Frontal cortex (tissue), 4 donors: ENCODE results near the gene CR1. TPM values are rescaled to one million over a fixed set of nuclear protein-coding genes. Genes with fewer than 3 reads are reported as not detected.
"Not testable (repeated sequence)": the region's sequence is repeated elsewhere in the genome, so short reads cannot be mapped to it uniquely, and the experiment has no call there.

Source experiments
- DNase-seq, 2 donors: peaks; one replicate each; pipeline ENCODE4 v3.0.0; 2012; ENCODE audit warnings: low spot score in 2 of 2
- FAIRE-seq: peaks from 2 replicates; lab custom pipeline; 2012; peaks lifted over from hg19 to GRCh38; lab: Jason Lieb, UNC
- total RNA-seq: library from RNA; depleted of rRNA; stranded (reverse); fragments of >200 nt; gene quantifications from one replicate; pipeline ENCODE4 v1.2.3, GENCODE V29; 2014
- donor health status: control.
- donor health status: control.
- donor health status: control.

CR1 gene
- total RNA-seq, 1 donor from 2014 or later, result 0.41 TPM

DNA sequence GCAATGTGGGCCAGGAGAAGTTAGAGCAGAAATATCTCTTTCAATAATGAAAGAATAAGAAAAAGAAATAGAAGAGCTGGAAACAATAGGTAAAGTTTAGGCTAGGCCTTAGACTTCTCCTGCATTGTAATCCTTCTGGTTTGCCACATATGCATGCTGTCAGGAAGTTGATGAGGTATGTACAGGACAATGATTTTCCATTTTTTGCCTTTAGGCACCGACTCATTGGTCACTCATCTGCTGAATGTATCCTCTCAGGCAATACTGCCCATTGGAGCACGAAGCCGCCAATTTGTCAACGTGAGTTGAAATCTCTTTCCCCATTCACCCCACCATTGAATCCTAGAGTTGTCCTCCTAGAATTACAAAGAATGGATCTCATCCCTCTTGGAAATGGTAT lies 79.4 kb downstream of the CR1 start:
- not testable (repeated sequence) for DNase-seq, FAIRE-seq

DNA sequence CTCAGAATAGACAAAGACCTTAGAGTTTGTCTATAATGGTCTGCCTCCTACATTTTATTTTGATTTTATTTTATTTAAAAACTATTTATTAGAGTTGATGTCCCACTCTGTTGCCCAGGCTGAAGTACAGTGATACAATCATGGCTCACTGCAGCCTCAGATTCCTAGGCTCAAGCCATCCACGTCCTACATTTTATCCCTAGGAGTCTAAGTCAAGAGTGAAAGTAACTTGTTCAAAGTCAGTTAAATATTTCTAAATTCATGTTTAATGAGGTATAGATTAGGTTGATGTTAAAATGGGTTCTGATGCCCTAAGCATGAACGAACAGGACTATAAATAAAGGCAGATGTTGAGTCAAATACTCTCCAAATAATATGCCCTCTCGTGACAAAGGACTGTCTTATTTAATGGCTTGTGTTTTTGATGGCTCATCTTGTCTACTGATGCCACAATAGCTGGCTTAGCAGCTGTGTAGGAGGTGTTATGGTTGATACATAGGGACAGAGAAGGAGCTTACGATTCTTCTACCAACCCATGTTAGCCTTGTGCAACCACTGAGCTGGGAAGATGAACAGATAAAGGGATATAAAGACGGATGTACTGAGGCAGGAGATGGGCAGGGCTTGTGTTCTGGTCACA lies 83.0 kb downstream of the CR1 start:
- no peak for DNase-seq
- no peak for FAIRE-seq

DNA sequence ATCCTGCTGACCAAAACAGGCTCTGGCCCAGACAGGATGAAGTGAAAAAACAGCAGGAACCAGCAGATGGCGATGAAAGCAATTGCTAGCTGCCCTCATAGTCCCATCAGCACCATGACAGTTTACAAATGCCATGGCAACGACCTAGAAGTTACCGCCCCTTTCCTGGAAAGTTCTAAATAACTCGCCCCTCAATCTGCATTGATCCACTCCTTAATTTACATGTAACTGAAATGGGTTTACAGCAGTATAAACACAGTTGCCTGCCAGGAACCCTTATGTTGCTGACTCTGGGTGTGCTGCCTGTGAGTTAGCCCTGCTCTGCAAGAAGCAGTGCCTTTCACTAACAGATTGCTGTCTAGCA lies 83.5 kb downstream of the CR1 start:
- no peak for DNase-seq
- FAIRE-seq, result no peak

DNA sequence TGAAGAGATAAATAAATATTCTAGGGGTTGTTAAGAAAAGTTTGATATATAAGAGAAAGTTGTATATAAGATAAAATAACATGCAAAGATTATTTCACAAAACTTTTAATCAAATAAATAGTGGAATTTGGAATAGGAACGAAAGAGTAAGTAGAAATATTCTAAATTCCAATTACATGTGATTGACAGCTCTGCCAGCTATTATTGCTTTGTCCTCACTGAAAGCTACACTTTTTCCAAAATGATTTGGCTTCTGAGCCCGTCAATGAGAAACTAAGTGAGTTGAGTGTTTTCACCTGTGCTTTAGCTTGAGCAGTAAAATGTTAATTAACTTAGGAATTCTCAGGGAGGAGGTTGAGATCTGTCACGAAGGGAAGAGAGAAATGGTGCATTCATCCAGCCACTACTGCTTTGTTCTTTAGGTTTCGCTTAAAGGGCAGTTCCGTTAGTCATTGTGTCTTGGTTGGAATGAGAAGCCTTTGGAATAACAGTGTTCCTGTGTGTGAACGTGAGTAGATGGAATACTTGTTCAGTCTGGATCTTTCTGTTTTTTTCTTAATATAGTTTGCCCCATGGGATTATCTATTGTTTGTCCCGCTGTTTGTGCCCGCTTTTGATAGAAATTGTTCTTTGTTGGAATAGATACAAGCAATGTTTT lies 85.7 kb downstream of the CR1 start:
- DNase-seq, result no peak
- FAIRE-seq, result no peak

DNA sequence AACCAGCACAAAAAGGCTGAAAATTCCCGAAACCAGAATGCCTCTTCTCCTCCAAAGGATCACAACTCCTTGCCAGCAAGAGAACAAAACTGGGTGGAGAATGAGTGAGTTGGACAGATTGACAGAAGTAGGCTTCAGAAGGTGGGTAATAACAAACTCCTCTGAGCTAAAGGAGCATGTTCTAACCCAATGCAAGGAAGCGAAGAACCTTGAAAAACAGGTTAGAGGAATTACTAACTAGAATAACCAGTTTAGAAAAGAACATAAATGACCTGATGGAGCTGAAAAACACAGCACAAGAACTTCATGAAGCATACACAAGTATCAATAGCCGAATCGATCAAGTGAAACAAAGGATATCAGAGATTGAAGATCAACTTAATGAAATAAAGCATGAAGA lies 93.5 kb downstream of the CR1 start:
- not testable (repeated sequence) for FAIRE-seq, DNase-seq

DNA sequence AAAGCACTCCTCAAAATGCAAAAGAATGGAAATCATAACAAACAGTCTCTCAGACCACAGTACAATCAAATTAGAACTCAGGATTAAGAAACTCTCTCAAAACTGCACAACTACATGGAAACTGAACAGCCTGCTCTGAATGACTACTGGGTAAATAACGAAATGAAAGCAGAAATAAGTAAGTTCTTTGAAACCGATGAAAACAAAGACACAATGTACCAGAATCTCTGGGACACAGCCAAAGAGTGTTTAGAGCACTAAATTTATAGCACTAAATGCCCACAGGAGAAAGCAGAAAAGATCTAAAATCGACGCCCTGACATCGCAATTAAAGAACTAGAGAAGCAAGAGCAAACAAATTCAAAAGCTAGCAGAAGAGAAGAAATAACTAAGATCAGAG lies 95.2 kb downstream of the CR1 start:
- FAIRE-seq, result not testable (repeated sequence)

DNA sequence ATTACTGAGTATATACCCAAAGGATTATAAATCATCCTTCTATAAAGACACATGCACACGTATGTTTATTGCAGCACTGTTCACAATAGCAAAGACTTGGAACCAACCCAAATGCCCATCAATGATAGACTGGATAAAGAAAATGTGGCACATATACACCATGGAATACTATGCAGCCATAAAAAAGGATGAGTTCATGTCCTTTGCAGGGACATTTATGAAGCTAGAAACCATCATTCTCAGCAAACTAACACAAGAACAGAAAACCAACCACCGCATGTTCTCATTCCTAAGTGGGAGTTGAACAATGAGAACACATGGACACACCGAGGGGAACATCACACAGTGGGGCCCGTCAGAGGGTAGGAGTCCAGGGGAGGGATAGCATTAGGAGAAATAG lies 98.1 kb downstream of the CR1 start:
- not testable (repeated sequence) for DNase-seq

More for the DNA sequence above, 95.2 kb downstream of the CR1 start:
- not testable (repeated sequence) for DNase-seq

DNA sequence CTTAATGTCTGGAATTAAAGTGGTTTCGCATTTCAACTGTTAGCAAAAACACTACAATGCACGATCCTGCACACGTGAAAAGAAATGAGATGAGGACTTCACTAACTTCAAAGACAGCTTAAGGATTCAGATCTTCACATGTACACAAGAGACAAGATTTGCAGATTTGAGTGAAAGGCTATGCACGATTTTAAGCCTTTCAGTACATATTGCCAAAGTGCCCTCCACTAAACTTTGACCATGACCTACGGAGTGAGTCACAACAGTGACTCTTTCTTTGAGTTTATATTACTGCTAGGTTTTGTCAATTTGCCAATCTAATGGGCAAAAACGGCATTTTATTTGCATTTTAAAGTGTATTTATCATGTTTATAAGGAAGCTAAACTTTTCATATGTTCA lies 107.8 kb downstream of the CR1 start:
- FAIRE-seq (no peak), DNase-seq (no peak)

More for the DNA sequence above, 98.1 kb downstream of the CR1 start:
- FAIRE-seq, result not testable (repeated sequence)

DNA sequence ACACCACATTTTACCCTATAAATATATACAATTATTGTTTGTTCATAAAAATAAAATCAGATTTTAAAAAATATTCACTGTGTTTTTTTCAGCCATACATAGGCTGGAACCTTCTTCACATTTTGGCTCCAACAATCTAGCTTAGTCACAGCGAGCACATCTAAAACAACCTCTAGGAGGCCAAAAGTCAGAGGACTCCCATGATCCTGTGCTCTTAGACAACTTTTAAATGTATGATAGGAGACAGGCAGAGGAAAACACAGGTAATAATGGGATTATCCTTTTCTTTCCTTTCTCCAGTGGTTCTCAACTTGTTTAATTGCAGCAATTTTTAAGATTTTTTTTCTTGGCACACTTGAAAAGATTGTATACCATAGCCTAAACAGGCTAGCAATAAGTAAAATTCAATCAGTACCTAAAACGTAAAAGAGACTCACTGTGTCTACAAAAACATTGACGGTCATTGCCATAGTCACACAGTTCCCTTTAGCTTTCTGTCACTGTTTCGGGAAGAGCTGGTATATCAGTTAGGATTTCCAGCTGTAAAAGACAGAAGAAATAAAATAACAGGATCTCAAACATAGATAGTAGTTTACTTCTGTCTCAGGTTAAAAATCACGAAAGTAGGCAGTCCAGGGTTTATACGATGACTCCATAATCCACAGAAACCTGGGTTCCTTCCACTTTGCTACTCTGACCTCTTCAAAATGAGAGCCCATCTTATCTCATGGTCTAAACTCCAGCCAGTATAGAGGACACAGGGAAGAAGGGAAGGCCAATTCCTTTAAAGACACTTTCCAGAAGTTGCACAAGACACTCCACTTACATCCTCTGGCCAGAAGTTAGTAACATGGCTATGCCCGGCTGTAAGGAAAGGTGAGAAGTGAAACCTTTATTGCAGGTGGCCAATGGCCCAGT lies 109.7 kb downstream of the CR1 start:
- FAIRE-seq, result no peak
- DNase-seq, result no peak

DNA sequence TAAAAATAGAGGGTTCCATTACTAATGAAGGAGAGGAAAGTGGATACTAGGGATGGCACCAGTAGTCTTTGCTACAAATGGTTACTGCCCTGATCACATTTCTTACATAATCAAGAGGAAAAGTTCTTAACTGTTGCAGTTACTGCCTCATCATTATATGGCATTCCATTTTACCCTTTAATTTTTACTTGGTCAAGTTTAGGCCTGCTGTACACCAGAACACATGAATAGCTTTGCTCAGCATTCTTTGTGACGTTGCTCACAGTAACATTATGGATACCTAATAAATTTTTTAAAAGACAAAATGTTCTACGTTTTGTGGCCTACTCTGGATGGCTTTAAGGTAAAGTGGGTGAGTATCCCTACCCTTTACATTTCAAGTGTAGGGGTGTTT lies 110.4 kb downstream of the CR1 start:
- no peak for FAIRE-seq

DNA sequence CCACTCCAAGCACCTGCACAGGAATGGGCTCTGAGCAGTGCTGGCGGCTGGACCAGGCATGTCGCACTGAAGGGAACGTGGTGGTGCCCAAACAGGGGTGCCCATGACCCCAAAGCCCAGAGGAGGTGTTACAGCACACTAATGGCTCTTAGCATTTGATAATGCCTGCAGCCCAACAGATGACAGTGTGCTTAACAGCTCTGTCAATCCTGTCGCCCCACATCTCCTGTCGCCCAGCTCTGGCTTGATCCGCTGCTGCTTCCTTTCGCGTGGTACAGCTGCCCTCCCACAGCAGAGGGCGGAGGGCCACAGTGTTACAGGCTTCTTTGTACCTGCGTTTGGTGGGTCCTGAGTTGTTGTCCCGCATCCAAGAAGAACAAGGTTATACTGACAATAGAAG lies 116.8 kb downstream of the CR1 start:
- no peak for DNase-seq
- no peak for FAIRE-seq

More for the DNA sequence above, 110.4 kb downstream of the CR1 start:
- no peak for DNase-seq

DNA sequence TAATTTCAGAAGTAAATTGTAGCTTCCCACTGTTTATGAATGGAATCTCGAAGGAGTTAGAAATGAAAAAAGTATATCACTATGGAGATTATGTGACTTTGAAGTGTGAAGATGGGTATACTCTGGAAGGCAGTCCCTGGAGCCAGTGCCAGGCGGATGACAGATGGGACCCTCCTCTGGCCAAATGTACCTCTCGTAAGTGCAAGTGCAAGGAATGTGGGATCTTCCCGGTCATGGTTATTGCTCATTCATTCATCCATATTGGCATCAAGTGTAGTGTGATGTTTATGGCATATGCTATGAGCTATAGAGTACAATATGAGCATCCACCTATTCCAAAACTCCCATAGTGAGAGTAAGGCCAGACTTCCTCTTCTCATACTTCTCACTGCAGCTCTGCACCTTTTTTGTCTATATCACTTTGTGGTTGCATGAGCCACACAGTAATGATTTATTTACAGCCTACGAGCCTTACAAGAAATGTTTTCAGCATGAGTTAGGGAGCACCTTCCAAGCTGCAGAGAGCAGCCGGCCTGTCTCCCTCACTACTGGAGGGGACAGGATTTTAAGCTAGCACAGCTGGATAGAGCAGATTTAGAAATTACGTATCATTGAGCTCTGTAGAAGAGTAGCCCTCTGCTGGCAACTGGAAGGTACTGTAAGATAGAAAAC lies 124.0 kb downstream of the CR1 start:
- DNase-seq, result peak in 1 of 2 donors; percentile 29

DNA sequence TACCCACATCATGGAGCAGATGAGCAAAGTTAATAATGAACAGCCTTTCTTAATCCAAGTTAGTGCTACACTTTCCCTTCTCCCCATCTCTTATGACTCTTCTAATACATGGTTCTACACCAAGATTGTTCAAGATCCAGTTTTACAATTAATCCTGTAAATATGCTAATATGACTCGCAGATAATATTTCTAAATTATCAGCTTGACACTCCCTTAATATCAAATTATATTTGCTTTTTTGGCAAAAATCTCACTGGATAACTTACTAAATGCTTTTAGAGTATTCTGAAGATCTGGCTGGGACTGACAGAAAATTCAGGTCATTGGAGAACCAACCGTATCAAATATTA lies 124.6 kb downstream of the CR1 start:
- no peak for FAIRE-seq
- no peak for DNase-seq

More for the DNA sequence above, 124.0 kb downstream of the CR1 start:
- no peak for FAIRE-seq

DNA sequence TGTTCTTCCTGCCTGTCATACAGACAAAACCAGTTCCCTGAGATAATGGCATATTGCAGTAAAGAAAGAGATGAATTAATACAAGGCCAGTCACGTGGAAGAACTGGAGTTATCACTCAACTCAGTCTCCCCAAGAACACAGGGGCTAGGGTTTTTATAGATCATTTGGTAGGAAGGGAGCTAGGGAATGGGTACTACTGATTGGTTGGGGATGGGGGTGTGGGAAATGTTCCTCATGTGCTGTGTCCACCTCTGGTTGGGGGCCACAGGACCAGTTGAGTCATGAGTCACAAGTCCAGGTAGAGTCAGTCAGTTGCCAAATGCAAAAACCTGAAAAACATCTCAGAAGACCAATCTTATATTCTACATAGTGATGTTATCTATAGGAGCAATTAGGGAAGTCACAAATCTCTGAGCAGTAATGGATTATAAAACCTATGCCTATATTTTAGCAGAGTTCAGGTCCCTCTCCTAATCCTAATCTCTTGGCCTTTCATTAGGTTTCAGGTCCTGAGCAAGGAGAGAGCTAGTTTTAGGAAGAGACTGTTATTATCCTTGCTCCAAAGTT lies 129.6 kb downstream of the CR1 start:
- not testable (repeated sequence) for FAIRE-seq, DNase-seq

DNA sequence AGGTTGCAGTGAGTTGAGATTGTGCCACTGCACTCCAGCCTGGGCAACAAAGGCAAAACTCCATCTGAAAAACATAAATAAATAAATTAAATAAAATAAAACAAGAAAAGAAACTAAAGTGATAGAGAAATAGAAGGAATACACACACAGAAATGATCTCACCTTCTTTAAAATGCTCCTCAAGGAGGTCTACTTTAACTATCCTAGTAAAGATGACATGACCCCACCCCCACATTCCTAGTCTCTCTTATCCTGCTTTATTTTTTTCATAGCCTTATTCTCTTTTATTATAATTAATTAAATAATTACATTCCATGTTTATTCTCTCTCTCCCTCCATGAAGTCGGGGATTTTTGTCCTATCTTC lies 131.0 kb downstream of the CR1 start:
- DNase-seq (no peak), FAIRE-seq (no peak)

DNA sequence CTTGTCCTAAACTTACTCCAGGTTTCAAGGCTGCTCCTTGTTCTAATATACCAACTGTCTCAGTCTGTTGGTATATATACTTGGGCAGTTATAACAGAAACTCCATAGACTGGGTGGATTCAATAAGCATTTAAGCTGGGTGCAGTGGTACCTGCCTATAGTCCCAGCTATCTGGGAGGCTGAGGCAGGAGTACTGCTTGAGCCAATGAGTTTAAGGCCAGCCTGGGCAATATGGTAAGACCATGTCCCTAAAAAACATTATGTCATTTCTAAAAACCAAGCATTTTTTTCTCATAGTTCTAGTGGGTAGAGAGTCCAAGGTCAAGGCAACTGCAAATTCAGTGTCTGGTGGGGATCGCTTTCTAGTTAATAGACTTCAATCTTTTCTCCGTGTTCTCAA lies 131.5 kb downstream of the CR1 start:
- FAIRE-seq (no peak), DNase-seq (no peak)

DNA sequence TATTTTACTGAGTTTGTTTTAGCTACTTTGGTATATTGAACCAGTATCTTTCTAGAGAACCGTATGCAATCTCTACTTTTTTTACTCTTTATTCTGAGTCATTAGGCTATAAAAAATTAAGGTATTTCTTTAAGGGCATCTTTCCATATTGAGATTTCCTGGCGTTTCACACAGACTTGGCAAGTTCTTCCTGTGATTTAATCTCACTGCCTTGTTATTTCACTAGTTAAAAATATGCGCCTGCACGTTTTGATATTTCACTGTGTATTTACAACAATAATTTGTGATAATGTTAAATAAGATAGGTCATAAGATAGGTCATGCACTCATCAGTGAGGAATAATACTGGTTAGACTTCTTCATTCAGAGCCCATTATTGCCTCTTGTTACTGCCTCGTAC lies 132.8 kb downstream of the CR1 start:
- DNase-seq, result no peak
- no peak for FAIRE-seq

DNA sequence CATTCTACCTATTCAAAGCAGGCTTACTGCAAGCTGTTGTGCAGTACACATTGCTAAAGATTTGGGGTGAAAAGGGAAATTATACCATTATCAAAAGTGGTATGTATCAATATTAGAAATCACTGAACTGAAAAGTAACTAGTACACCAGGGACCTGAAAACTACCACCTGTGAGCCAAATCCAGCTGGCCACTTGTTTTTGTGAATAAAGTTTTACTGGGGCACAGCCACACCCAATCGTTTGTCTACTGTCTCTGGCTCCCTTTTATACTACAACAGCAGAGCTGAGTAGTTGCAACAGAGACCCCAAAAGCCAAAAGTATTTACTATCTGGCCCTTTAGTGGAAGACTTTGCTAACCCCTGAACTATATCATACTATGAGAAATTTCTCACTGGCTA lies 135.2 kb downstream of the CR1 start:
- DNase-seq (no peak), FAIRE-seq (no peak)

DNA sequence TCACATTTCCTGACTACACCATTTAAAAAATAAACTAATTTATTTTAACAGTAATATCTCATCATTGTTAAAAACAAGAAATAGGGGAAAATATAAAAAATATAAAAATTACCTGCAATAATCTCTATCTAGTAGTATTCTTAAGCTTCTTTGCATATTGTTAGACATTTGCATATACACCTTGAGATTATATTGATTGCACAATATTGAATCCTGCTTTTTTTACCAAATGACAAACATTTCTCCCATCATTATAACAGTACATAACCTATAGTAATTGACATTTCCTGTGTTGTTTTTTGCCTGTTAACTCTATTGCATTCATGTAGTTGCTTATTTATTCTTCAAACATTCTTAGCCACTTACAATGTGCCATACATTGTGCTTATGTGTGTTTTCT lies 137.3 kb downstream of the CR1 start:
- DNase-seq (no peak), FAIRE-seq (no peak)

DNA sequence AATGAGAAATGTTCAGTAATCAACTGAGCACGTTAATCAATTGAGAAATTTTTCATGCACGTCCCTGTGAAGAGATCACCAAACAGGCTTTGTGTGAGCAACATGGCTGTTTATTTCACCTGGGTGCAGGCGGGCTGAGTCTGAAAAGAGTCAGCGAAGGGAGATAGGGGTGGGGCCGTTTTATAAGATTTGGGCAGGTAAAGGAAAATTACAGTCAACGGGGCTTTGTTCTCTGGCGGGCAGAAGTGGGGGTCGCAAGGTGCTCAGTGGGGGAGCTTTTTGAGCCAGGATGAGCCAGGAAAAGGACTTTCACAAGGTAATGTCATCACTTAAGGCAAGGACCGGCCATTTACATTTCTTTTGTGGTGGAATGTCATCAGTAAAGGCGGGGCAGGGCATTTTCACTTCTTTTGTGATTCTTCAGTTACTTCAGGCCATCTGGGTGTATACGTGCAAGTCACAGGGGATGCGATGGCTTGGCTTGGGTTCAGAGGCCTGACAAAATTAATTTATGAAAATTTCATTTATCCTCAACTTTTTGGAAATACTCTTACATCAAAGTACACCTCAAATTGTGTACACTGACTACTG lies 137.8 kb downstream of the CR1 start:
- not testable (repeated sequence) for DNase-seq, FAIRE-seq
